ENCODE measurements around the gene SNAP47. TPM values are rescaled to one million over a fixed set of nuclear protein-coding genes. Genes with fewer than 3 reads are reported as not detected.

SNAP47 gene
- polyA plus RNA-seq, 2 of the 4 experiments (the other 2 are of a cell fraction): 29.6 to 39.5 TPM

DNA sequence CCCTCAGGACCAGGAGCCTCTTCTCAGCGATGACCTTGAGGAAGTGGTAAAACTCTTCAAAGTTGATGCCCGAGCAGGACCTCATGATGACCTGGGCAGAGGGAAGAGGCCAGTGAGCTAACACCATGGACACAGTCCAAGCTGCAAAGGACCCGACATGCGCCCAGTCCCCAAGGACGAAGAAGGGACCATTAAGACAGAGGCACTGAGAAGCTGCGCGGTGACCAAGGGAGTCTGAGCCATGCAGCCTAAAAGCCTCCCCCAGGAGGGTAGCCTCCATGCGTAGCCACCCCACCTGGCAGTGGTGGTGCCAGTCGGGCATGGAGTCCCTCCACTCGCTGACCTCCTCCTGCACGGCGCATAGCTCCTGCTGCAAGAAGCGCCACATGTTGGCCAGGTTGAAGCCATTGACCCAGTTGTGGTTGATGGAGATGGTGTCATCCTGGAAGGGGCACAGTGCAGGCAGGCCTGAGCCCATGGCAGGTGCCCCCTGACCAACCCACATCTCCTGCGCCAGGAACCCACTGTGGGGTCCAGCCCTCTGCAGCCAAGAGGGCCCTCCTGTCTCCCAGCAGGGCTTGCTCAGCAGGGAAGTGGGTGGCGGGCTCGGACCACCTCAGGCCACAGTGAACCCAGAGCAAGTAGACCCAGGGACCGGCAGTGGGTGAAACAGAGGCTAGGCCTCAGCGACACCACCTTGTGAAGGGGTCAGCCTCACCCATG, 2.5 kb upstream of the SNAP47 start:
- Histone ChIP-seq H3K4me2 (no peak overlapping the region), H3K9me3 (no peaks in the 10 kb centered on the region), H3K4me1 (peaks cover 21% of the 10 kb centered on the region; the same call in 2 of the 3 replicates), H3K27ac (no peak overlapping the region), H3K4me3 (no peak overlapping the region)
- TF ChIP-seq FOXS1 (CRISPR knock-in tag; IDR thresholded peaks at IDR 0.05) (no peak), SREBF2 (IDR thresholded peaks at IDR 0.05) (no peak), NPAS2 (CRISPR knock-in tag; IDR thresholded peaks at IDR 0.05; ENCODE audit: borderline replicate concordance) (no peak), CBX2 (IDR thresholded peaks at IDR 0.05; ENCODE audit: borderline replicate concordance, low read depth) (no peak), EP300 (IDR thresholded peaks at IDR 0.05) (no peak), HOXA7 (CRISPR knock-in tag; IDR thresholded peaks at IDR 0.05) (no peak), HDAC2 (IDR thresholded peaks at IDR 0.05) (no peak), HOXB13 (CRISPR knock-in tag; IDR thresholded peaks at IDR 0.05; ENCODE audit: low read depth) (no peak), KDM5A (IDR thresholded peaks at IDR 0.05) (no peak), NR3C1 (IDR thresholded peaks at IDR 0.05) (no peak), MYC (IDR thresholded peaks at IDR 0.05; ENCODE audit: borderline replicate concordance, low read length) (no peak)
- TF ChIP-seq, protein P1, sequence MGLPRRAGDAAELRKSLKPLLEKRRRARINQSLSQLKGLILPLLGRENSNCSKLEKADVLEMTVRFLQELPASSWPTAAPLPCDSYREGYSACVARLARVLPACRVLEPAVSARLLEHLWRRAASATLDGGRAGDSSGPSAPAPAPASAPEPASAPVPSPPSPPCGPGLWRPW (IDR thresholded peaks at IDR 0.05): no peak
- TF ChIP-seq, protein P2, sequence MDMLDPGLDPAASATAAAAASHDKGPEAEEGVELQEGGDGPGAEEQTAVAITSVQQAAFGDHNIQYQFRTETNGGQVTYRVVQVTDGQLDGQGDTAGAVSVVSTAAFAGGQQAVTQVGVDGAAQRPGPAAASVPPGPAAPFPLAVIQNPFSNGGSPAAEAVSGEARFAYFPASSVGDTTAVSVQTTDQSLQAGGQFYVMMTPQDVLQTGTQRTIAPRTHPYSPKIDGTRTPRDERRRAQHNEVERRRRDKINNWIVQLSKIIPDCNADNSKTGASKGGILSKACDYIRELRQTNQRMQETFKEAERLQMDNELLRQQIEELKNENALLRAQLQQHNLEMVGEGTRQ (IDR thresholded peaks at IDR 0.05): no peak
- ChIA-PET POLR2A (no interaction called here), CTCF (interaction anchor here (1.0 kb wide), 1 partner anchor 29 kb away, joined by 3 read pairs; no protein-coding TSS in a partner anchor)
- FAIRE-seq (no peak), DNase-seq (ENCODE audit: low read depth in 1 of 2, low spot score in 1 of 2) (no peak), ATAC-seq (no peak)
- 94% methylated on average over 16 of the region's 18 CpGs for WGBS (ENCODE audit: missing lambda C conversion rate)

DNA sequence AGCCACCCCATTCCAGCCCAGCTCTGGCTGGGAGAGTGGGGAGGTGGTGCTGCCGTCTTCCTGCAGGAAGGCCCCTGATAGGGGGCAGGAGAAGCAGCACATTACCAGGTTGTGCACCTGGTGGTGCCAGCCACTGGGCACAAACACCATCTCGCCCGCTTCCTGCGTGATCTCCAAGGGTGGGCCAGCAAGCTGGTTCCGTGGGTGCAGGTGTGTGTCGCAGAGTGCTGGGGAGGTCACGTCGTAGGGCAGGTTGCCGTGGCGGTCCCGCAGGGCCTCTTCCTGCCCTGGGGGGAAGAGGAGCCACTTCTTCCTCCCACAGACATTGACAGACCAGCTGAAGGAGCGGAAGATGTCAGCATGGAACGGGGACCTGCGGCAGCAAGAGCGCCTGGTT, 1.9 kb upstream of the SNAP47 start:
- FAIRE-seq: no peak
- CTCF ChIA-PET: interaction anchor here (1.0 kb wide), 1 partner anchor 29 kb away, joined by 3 read pairs; no protein-coding TSS in a partner anchor
- TF ChIP-seq ZNF302 (CRISPR knock-in tag; IDR thresholded peaks at IDR 0.05) (no peak), NPAS2 (CRISPR knock-in tag; IDR thresholded peaks at IDR 0.05; ENCODE audit: borderline replicate concordance) (no peak), POLR2A (IDR thresholded peaks at IDR 0.05; ENCODE audit: low read length) (no peak), CEBPB (IDR thresholded peaks at IDR 0.05) (no peak), FOSL2 (IDR thresholded peaks at IDR 0.05) (no peak), FOSL2 (CRISPR knock-in tag; IDR thresholded peaks at IDR 0.05) (no peak), EHF (CRISPR knock-in tag; IDR thresholded peaks at IDR 0.05) (no peak), NR3C1 (IDR thresholded peaks at IDR 0.05) (no peak), MAZ (IDR thresholded peaks at IDR 0.05; ENCODE audit: borderline replicate concordance, low read depth, low read length) (no peak), ZFP36 (IDR thresholded peaks at IDR 0.05; ENCODE audit: borderline replicate concordance, partially characterized antibody) (no peak), FOXS1 (CRISPR knock-in tag; IDR thresholded peaks at IDR 0.05) (no peak), CBX2 (IDR thresholded peaks at IDR 0.05; ENCODE audit: borderline replicate concordance, low read depth) (no peak), PHF8 (IDR thresholded peaks at IDR 0.05; ENCODE audit: borderline replicate concordance, low read depth) (no peak)
- TF ChIP-seq, protein P3, sequence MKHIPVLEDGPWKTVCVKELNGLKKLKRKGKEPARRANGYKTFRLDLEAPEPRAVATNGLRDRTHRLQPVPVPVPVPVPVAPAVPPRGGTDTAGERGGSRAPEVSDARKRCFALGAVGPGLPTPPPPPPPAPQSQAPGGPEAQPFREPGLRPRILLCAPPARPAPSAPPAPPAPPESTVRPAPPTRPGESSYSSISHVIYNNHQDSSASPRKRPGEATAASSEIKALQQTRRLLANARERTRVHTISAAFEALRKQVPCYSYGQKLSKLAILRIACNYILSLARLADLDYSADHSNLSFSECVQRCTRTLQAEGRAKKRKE (CRISPR knock-in tag; IDR thresholded peaks at IDR 0.05; ENCODE audit: low read depth): no peak
- TF ChIP-seq, protein P4, sequence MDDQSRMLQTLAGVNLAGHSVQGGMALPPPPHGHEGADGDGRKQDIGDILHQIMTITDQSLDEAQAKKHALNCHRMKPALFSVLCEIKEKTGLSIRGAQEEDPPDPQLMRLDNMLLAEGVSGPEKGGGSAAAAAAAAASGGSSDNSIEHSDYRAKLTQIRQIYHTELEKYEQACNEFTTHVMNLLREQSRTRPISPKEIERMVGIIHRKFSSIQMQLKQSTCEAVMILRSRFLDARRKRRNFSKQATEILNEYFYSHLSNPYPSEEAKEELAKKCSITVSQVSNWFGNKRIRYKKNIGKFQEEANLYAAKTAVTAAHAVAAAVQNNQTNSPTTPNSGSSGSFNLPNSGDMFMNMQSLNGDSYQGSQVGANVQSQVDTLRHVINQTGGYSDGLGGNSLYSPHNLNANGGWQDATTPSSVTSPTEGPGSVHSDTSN (IDR thresholded peaks at IDR 0.05): no peak
- TF ChIP-seq, protein P5, sequence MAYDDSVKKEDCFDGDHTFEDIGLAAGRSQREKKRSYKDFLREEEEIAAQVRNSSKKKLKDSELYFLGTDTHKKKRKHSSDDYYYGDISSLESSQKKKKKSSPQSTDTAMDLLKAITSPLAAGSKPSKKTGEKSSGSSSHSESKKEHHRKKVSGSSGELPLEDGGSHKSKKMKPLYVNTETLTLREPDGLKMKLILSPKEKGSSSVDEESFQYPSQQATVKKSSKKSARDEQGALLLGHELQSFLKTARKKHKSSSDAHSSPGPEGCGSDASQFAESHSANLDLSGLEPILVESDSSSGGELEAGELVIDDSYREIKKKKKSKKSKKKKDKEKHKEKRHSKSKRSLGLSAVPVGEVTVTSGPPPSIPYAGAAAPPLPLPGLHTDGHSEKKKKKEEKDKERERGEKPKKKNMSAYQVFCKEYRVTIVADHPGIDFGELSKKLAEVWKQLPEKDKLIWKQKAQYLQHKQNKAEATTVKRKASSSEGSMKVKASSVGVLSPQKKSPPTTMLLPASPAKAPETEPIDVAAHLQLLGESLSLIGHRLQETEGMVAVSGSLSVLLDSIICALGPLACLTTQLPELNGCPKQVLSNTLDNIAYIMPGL (CRISPR knock-in tag; IDR thresholded peaks at IDR 0.05; ENCODE audit: borderline replicate concordance): no peak
- no peak for ATAC-seq
- Histone ChIP-seq H3K9me3 (no peaks in the 10 kb centered on the region), H3K27ac (no peak overlapping the region), H3K4me3 (no peak overlapping the region), H3K4me2 (peak overlapping the region; percentile 93; the same call in 1 of the 3 replicates), H3K4me1 (peaks cover 21% of the 10 kb centered on the region; the same call in 2 of the 3 replicates)
- POLR2A ChIA-PET: no interaction called here
- WGBS (ENCODE audit: missing lambda C conversion rate): 98% methylated on average over 12 of the region's 15 CpGs
- no peak for DNase-seq (ENCODE audit: low read depth in 1 of 2, low spot score in 1 of 2)
